GM19351 (cell line): ENCODE measurements around the gene PHF24.

ENCODE experiments used
- ATAC-seq: cut with Tn5 transposase; IDR thresholded peaks from one replicate; pipeline ENCODE4 v1.9.1; 2021; ENCODE audit warnings: mild to moderate bottlenecking, moderate library complexity; ENCODE audit not compliant: unreplicated experiment

Gene PHF24

DNA sequence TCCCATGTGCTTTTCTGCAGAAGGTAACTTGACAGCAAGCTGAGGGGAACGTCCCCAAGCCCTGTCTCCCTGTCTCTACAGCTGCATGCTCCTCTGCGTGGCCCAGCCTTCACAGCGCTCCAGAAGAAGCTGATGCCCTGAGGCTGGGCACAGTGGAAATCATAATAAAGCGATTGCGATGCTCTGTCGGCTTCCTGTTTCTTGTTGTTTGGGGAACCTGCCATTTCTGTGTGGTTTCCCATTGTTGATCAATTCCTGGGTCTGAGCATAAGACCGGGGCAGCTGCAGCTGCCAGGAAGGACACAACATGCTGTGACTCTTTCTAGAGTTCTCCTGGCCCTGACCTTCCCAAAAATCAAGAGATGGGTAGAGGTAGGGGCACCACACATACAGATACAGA, 24.3 kb downstream of the PHF24 start:
- no peak for ATAC-seq

DNA sequence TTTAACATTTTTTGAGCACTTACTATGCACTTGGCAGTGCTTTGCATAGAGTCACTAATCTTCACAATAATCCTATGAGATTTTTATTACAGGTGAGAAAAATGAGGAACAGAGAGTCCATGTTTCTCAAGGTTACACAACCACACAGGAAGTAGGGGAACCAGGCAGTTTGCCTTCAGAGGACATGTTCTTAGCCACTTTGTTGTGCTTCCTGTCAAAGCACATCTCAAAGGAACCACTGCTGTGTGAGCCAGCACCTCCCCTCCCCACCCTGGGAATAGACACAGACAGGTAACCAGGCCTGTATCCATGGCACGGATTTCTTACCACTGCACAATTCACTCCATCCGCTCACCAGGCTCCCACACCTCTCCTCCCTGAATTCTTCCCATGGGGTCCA, 25.1 kb downstream of the PHF24 start:
- peak; percentile 71 for ATAC-seq

DNA sequence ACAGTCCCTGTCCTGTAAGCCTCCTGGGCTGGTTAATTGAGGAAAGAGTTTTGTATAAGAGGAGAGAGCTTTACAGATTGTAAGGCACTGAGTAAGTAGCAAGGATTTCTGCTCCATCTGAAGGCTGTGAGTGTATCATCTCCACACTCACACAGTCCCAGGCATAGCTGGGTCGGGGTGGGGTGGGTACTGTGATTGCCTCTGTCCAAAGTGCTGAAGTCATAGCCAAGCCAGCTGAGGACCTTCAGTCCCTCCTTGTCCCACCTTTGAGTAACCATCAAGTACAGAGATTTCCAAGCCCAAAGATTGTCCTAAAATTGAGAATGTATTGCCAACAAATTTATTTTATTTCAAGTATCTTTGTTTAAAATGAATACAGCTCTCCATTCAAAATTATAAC, 26.0 kb downstream of the PHF24 start:
- ATAC-seq, result no peak

DNA sequence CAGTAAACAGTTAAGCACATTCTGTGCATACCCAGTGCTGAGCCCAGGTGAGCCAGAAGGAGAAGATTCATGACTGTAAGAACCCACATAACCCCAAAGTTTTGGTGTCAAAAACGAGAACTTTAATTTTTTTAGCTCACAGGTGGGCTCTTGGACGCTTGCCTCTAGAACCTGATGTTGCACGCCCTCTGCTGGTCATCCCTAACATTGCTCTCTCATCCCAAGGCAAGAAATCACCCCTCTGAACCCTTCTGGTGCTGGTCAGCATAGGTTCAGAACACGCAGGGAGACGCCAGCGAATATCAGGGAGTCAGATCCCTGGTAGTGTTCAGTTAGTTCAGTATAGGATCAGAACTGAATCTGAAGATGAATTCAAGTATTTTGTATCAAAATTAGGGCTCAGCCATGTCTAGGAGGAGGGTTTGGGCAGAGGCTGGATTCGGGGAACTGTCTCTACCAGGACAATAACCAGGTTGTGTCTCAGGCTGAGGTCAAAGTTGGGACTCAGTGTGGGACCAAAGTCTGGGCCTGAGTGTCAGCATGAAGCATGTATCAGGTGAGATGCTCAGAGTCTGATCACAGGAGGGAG, 27.3 kb downstream of the PHF24 start:
- ATAC-seq, result no peak

DNA sequence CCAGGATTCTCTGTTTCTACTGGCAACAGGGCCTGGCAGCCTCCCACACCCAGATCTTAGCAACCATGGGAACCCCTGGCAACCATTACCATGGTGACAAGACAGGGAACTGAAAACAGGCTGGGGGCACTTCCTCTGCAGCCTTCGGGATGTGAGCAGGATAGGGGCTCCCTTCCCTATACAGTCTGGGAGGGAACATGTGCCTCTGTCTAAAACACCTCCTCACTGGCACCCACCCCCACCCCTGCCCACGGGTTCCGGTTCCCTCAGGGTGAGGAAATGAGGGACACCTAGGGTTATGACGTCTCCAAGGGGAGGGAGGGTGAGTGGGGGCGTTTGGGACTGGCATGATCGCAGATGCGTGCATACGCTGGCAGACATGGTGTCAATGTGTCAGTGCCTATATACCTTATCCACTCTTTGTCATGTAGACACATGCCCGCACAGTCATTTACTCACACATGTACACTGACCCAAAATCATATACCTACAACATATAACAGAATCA, 28.5 kb downstream of the PHF24 start:
- no peak for ATAC-seq

DNA sequence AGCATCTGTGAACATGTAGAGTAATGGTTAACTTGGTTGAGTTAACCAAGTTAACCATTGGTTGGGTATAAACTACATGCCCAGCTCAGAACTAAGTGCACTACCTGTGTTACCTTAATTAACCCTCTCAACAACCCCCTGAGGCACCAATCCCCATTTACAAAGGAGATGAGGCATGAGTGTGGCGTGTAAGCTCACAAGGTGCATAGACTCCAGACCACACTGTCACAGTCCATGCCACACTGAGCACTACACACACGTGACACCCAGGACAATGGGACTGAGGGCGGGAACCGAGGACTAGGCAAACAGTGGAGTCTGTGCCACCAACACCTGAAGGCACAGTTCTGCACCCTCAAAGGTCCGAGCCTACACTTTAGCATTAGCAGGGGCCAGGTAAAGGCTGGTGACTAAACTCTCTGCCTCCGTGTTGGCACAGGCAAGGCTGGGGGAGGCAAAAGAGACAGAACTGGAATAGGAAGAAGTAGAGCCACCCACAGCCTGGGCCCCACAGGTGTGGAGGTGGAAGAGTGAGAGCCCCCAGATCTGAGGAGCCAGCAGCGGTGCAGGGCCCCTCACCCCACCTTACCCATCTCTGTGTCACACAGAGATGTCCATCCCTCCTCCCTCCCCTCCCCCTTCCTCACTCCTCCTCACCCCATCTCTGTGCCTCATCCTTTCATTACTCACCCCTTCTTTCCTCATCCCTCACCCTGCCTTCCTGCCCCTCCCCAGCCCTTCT, 29.2 kb downstream of the PHF24 start:
- no peak for ATAC-seq

DNA sequence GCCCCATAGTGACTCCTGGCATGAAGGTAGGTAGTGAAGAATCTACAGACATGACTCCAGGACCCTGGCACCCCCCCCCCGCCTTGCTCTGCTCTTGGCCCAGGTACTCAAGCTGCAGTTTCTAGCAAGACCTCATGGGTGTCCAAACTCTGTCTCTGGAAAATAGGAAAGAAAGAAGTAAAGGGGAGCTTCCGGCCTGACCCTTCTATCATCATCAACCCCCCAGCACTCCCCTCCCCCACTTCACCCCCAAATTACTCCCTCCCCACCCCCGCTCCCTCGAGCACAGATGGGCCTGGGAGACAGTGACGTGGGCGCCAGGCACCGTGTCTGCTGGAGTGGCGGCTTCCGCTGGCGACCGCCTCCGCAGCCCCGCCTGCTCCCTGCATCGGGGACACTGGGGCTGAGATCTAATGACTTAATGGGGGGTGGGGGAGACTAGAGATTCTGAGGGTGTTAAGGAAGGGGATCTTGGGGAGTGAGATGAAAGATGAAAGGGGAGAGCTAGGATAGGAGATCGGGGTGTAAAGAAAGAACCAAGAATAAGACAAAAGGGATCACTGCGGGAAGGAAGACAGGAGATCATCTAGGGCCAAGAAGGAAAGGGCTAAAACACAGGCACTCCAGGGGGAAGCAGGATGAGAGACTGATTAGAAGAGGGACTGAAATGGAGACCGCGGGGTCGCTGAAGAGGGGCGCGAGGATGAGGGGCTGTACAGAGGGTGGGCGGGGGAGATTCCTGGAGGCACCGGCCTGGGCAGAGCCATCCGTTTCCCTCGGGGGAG, 30.3 kb downstream of the PHF24 start:
- no peak for ATAC-seq

DNA sequence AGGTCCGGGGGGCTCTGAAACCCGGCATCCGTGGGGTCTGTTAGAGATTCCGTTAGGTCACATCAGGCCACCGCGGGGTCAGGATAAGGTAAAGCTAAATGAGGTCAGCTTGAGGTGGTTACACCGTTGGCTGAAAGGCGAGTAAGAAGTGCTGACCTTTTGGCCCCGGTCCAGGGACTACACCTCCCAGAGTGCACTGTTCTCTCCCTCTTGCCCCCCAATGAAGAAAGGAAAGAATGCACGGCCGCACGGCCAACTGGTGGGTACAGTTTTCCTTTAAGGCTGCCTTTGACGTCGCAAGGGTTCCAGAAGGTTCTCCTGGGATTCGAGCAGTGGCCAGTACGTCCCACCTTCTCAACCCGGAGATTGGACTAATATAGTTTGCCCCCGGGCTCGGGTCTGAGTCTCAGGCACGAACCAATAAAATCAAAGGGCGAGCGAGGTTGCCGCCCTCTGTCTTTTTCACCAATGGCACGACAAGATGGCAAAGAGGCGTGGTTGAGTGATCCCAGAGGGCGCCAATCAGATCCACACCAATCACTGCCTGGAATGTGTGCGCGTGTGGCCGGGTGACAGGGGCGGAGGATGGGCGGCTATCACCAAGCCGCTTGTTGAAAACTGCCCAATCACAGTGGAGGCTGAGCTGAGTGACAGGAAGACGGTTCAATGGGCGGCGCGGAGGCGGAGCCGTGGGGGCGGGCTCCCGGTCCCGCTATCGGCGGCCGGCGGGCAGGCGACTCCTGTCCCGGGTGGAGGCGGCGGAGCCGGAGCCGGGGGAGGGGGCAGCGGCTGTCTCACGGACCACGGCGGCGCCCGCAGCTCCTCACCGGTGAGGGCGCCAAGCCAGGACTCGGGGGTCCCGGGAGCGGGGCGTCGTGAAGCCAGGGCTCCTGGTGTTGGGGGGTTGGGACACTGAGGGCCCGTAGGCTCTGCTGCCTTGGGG, 31.2 kb downstream of the PHF24 start, which contains the start of gene DNAJB5:
TSS of gene DNAJB5 (plus strand) at position 743 of the 943 bp plus-strand sequence. CDS start 886 bp downstream, outside the sequence.
- peak; percentile 85 for ATAC-seq

DNA sequence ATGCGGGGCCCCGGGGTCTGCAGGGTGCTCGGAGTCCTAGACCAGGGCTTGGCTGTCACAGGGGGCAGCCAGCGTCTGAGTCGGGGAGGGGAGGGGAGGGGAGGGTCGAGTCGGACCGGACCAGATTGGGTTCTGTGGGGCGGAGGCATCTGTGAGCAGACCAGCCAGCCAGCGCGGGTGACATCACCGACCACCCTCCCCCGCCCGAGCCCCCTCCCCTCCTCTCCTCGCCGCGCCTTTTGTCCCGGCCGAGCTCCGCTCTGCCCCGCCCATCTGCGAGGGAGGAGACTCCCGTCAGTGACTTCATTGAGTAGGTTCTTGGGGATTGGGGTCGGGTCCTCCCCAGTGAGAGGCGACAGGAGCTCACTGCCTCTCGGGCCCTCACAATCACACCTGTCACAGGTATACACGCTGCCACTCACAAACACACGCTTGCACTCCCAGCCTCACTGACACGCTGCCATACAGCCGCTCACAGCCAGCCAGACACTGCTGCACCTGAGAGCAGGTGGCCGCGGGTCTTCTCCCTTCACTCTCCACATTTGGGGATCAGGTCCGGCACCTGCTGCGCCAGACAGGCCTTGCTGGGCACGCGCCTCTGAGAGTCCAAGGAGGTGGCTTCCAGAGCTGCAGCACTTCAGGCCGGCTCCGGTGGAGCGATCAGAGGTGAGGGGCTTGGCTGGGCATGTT, 32.0 kb downstream of the PHF24 start:
- peak; percentile 1 for ATAC-seq

DNA sequence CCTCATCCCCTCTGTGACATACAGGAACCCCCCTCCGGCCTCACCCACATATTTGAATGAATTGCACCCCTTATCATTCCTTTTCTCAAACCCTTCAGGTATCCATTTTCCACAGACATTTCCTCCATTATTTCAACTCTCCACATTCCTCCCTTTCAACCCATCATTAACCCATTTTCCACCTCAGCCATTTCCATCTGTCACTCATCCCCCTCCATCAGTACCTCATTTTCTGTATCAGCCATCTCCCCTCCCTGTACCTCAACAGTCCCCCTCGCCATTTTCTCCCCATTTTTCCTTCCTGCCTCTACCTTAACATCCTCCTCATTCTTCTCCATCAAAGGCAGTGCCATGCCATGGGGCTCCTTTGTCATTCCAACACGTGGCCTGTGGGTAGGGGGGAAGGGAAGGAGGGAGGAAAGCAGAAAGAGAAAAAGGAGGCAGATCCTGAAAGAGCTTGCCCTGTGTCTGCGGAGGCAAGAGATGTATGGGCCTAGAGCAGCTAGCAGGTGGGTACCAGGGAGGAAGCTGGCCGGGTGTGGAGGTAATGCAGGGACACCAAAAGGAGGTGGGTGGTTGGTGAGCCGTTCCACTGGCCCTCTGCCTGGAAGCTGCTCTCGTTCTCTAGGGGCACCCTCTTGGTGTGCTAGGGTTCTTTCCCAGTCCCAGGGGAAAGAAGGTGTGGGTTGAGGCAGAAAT, 33.0 kb downstream of the PHF24 start:
- ATAC-seq, result no peak

DNA sequence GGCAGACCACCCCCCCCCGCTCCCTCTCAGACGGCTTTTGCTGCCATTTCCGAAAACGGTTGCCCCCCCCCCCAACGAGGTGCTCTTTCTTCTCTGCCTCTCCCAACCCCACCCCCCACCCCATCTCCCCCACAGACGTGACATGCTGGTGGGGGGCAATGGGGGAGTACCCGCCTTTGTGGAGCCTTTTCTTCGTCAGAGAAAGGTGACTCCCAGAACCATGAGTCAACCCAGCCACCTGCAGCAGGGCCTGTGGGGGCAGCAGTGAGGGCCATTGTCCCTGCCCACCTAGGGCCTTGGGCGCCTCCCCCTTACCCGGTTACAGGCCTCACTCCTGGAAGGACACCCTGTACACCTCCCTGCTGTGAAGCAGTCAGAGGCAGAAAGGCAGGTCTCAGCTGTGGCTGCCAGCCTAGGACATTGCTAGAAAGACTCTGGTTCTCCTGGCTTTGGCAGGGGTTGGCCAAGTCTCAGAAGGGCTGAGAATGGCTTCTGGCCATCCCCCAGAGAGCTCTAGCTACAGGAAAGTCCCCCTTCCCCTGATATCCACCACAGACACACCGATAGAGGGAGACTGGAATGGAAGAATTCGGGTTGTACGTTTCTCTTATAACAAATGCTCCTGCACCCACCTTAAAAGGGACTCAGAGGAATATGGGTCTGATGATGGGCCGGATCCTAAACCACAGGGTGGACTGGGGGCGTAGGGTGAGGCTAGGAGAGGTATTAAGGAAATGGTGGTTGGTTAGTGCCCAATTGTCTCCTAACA, 33.7 kb downstream of the PHF24 start:
- ATAC-seq, result no peak

DNA sequence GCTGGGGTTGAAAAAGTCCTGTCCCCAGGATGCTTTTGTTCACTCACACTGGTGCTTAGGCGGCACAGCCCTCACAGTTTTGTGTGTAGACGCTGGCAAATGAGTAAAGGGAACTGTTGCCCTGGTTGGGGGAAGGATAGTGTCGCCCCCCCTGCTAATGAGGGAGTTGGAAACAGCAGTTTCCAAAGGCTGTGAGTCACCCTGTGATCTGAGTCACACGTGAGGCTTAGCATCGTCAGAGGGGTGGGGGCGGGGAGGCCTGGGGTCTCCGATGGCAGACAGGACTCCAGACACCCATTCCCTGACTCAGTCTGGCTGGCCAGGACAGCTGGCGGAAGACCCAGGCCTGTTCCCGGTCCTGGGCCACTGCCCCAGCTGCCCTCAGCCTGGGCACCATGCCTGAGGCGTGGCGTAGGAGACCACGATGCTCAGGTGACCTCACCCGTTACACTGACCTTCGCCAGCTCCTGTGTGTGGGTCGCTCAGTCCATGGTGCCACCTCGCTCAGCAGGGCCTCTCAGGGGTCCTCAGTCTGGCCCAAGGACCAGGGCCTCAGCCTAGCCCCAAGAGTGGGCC, 34.4 kb downstream of the PHF24 start:
- no peak for ATAC-seq

DNA sequence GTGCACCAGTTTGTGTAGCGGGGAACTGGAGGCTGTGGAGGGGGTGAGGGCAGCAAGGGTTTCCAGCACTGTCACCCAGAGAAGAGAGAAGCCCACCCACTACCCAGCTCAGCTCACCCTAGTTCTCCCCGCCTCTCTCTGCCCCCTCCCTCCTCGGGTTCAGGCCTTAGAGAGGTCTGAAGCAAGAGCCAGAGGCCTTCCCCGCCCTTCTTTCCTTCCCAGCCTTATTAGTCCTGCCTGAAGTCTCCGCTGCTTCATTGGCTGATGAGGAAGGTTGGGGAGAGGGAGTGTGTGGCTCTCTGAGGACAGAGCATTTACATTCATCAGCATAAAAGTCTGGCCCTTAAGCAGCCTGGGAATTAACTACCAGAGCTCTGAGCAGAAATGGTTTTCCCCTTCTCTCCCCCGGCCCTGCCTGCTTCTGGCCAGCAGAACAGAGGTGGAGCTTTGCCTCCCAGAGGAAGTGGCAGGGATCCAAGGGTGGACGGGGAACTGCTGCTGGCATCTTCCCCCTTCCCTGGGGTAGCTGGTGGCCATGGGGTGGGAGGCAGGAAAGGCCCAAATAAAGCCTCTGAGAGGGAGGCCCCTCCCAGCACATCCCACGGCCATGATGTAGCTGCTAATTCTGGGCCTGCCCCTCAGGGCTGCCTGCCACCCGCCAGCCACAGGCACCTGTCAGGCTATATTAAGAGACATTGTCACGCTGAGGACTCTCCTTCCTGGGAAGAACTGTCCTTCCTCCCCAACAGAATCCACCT, 35.6 kb downstream of the PHF24 start:
- ATAC-seq, result no peak

DNA sequence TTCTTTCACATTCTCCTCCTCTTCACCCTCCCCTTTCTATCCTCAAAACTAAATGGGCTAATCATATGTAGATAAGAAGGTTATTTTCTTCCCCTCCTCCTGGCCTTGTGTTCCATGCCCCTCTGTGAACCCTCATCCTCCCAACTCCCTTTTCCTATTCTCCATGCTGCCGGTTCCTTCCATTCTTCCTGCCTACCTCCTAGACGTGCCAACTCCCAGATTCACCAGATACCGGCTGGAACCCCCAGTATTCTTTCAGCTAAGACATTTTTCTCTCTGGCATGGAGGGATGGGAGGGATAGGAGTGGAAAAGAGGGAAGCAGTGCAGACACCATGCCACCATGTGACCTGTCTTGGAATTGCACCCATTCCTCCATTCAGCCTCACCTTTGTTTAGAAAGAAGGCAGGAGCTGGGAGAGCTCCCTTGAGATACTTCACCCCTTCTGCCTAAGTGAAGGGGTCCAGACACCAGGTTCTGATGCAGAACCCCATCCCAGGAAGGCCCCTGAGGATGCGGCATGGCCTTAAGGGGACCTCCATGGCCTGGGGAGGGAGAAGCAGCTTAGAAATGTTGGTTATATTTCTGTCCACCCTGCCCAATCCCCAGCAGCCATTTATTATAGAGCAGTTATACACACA, 36.3 kb downstream of the PHF24 start:
- ATAC-seq, result no peak

DNA sequence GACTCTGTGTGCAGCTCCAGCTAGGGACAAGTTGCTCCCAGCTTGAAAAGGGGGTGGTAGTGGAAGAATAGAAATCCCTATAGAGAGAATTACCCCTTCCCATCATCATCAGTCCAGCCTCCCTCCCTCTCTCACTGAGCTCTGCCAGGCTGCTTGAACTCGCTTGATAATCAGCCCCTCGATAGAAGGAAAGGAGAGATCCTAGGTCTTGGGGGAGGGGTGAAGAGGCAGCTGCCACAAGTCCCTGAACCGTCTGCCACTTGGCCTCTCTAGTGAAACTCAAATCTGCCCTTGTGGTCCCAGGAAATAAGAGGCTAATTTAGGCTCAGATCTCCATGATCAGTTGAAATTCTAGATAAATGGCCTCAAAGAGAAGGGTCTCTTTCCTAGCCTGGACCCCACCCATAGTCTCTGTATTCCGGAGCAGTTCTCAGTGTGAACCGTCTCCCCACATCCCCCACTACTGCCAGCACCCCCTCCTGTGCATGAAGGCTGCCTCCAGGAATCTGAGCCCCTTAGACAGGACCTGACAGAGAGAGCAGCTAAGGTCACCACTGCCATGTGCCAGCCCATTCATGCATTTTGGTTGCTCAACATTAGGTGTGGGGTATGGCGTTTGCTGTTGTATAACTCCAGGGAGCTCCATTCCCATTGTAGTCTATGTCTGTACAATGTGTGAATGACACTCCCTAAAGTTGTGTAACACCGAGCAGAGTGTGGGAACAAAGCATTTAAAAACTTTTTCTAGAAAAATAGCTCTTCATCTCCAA, 37.0 kb downstream of the PHF24 start:
- ATAC-seq, result no peak

DNA sequence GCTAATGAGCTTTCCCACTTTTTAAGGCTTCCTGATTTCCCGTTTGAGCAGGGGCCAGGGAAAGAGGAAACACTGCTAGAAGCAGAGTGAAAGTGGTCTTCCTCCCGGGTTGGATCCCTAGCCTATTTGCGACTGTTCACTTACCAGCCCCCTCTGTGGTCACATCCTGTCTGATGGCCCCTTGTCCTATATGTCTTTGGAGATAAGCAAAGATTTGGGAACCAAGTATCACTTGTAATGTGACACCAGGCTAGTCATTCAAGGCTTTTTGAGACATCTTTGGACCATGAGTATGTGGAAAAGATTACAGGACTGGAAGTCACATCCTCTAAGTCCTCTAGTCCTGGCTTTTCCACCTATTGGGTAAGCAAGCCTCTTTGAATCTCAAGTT, 37.6 kb downstream of the PHF24 start:
- ATAC-seq, result no peak
